Measurements from ENCODE around the gene TARM1. TPM values are rescaled to one million over a fixed set of nuclear protein-coding genes. Genes with fewer than 3 reads are reported as not detected.

TARM1 gene
- total and polyA plus RNA-seq, 2 of the 8 experiments (the other 6 are each of a cell fraction or from before 2014, with no cell fraction given), result not detected

DNA sequence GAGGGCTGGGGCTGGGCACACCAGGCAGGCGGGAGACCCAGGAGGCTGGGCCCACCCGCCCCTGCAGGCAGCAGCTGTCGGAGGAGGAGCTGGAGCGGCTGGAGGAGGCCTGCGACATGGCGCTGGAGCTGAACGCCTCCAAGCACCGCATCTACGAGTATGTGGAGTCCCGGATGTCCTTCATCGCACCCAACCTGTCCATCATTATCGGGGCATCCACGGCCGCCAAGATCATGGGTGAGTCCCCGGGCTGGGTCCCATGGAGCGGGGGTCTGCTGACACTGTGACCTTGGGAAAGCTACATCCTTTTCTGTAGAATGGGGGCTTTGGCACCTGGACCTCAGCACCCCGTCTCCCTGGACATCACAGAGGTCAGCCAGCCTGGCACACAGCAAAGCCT is 42.5 kb upstream of the TARM1 start (continued):
- TF ChIP-seq, protein P1, sequence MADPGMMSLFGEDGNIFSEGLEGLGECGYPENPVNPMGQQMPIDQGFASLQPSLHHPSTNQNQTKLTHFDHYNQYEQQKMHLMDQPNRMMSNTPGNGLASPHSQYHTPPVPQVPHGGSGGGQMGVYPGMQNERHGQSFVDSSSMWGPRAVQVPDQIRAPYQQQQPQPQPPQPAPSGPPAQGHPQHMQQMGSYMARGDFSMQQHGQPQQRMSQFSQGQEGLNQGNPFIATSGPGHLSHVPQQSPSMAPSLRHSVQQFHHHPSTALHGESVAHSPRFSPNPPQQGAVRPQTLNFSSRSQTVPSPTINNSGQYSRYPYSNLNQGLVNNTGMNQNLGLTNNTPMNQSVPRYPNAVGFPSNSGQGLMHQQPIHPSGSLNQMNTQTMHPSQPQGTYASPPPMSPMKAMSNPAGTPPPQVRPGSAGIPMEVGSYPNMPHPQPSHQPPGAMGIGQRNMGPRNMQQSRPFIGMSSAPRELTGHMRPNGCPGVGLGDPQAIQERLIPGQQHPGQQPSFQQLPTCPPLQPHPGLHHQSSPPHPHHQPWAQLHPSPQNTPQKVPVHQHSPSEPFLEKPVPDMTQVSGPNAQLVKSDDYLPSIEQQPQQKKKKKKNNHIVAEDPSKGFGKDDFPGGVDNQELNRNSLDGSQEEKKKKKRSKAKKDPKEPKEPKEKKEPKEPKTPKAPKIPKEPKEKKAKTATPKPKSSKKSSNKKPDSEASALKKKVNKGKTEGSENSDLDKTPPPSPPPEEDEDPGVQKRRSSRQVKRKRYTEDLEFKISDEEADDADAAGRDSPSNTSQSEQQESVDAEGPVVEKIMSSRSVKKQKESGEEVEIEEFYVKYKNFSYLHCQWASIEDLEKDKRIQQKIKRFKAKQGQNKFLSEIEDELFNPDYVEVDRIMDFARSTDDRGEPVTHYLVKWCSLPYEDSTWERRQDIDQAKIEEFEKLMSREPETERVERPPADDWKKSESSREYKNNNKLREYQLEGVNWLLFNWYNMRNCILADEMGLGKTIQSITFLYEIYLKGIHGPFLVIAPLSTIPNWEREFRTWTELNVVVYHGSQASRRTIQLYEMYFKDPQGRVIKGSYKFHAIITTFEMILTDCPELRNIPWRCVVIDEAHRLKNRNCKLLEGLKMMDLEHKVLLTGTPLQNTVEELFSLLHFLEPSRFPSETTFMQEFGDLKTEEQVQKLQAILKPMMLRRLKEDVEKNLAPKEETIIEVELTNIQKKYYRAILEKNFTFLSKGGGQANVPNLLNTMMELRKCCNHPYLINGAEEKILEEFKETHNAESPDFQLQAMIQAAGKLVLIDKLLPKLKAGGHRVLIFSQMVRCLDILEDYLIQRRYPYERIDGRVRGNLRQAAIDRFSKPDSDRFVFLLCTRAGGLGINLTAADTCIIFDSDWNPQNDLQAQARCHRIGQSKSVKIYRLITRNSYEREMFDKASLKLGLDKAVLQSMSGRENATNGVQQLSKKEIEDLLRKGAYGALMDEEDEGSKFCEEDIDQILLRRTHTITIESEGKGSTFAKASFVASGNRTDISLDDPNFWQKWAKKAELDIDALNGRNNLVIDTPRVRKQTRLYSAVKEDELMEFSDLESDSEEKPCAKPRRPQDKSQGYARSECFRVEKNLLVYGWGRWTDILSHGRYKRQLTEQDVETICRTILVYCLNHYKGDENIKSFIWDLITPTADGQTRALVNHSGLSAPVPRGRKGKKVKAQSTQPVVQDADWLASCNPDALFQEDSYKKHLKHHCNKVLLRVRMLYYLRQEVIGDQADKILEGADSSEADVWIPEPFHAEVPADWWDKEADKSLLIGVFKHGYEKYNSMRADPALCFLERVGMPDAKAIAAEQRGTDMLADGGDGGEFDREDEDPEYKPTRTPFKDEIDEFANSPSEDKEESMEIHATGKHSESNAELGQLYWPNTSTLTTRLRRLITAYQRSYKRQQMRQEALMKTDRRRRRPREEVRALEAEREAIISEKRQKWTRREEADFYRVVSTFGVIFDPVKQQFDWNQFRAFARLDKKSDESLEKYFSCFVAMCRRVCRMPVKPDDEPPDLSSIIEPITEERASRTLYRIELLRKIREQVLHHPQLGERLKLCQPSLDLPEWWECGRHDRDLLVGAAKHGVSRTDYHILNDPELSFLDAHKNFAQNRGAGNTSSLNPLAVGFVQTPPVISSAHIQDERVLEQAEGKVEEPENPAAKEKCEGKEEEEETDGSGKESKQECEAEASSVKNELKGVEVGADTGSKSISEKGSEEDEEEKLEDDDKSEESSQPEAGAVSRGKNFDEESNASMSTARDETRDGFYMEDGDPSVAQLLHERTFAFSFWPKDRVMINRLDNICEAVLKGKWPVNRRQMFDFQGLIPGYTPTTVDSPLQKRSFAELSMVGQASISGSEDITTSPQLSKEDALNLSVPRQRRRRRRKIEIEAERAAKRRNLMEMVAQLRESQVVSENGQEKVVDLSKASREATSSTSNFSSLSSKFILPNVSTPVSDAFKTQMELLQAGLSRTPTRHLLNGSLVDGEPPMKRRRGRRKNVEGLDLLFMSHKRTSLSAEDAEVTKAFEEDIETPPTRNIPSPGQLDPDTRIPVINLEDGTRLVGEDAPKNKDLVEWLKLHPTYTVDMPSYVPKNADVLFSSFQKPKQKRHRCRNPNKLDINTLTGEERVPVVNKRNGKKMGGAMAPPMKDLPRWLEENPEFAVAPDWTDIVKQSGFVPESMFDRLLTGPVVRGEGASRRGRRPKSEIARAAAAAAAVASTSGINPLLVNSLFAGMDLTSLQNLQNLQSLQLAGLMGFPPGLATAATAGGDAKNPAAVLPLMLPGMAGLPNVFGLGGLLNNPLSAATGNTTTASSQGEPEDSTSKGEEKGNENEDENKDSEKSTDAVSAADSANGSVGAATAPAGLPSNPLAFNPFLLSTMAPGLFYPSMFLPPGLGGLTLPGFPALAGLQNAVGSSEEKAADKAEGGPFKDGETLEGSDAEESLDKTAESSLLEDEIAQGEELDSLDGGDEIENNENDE (IDR thresholded peaks at IDR 0.05; ENCODE audit: insufficient replicate concordance, low read length), result no peak
- no peak for TF ChIP-seq JUN (IDR thresholded peaks at IDR 0.05; ENCODE audit: low read depth, low read length)
- TF ChIP-seq BACH1 (IDR thresholded peaks at IDR 0.05; ENCODE audit: low read length), result no peak
- TF ChIP-seq CBX8 (IDR thresholded peaks at IDR 0.05; ENCODE audit: borderline replicate concordance, low read depth, low read length), result no peak
- no peak for TF ChIP-seq TAF7 (optimal IDR thresholded peaks at IDR 0.05; ENCODE audit: borderline replicate concordance, low read depth, low read length)
- no peak for TF ChIP-seq ASH2L (IDR thresholded peaks at IDR 0.05; ENCODE audit: low read length)
